Measurements from ENCODE around the gene PARP6. TPM values are rescaled to one million over a fixed set of nuclear protein-coding genes. Genes with fewer than 3 reads are reported as not detected.

Gene PARP6
- total and polyA plus RNA-seq, 4 donors: 33.7 to 73.9 (median 59.9) TPM

DNA sequence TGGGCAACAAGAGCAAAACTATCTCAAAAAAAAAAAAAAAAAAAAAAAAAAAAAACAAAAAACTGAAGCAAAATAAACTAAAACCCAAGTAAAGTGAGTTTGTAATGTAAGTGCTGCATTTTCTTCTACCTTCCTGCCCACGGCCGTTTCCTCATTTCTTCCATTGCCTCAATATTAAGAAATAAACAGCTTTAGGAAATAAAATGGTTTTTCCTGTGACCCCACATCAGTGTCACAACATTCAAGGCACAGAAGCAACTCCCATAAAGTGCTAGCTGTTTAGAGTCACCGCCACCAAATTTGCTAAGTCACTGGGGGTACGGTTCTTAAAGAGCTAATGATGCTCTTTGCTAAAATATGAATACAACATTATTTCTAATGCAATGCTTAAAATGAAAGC lies 44.6 kb downstream of the PARP6 start:
- Histone ChIP-seq H3K27ac (ENCODE audit: low read depth in 1 of 2, low read length in 1 of 2) (peak overlapping the region; percentile 43 to 86), H3K36me3 (ENCODE audit: control insufficient read depth in 4 of 4, insufficient read depth in 4 of 4, low read length in 4 of 4) (peaks cover 0 to 3% (median 1%) of the 10 kb centered on the region in 4 donors), H3K9ac (ENCODE audit: insufficient read depth in 1 of 2, low read length in 2 of 2) (no peak overlapping the region), H3K4me1 (ENCODE audit: control insufficient read depth in 5 of 5, insufficient read depth in 5 of 5, low read length in 5 of 5) (peaks cover 12 to 39% (median 21%) of the 10 kb centered on the region in 5 donors), H3K9me3 (ENCODE audit: control insufficient read depth in 4 of 4, insufficient read depth in 3 of 4, low read length in 3 of 4) (no peaks in the 10 kb centered on the region), H3K27me3 (ENCODE audit: control insufficient read depth in 3 of 3, insufficient read depth in 3 of 3, low read length in 2 of 3) (no peaks in the 10 kb centered on the region), H3K4me3 (no peak overlapping the region)
- WGBS, 2 donors: 32 to 63% methylated on average over 4 of the region's 4 CpGs
- DNase-seq: no peak
- no peak for ATAC-seq (ENCODE audit: insufficient read depth, low FRiP score)
- TF ChIP-seq, protein P1, sequence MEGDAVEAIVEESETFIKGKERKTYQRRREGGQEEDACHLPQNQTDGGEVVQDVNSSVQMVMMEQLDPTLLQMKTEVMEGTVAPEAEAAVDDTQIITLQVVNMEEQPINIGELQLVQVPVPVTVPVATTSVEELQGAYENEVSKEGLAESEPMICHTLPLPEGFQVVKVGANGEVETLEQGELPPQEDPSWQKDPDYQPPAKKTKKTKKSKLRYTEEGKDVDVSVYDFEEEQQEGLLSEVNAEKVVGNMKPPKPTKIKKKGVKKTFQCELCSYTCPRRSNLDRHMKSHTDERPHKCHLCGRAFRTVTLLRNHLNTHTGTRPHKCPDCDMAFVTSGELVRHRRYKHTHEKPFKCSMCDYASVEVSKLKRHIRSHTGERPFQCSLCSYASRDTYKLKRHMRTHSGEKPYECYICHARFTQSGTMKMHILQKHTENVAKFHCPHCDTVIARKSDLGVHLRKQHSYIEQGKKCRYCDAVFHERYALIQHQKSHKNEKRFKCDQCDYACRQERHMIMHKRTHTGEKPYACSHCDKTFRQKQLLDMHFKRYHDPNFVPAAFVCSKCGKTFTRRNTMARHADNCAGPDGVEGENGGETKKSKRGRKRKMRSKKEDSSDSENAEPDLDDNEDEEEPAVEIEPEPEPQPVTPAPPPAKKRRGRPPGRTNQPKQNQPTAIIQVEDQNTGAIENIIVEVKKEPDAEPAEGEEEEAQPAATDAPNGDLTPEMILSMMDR (IDR thresholded peaks at IDR 0.05; ENCODE audit: control extremely low read depth, extremely low read depth): no peak

DNA sequence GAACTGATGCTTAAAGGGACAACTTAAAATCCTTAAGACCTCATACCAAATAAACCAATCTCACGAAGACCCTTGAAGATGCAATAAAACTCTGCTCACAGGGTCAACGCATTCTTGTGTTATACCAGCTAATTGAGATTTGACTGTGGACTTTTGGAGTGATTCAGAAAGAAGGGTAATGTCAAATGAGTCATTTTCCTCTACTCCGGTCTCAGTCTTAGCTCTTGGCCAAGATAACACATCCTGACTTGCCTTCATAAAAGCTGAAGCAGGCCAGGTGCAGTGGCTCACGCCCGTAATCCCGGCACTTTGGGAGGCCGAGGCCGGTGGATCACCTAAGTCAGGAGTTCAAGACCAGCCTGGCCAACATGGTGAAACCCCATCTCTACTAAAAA lies 45.2 kb downstream of the PARP6 start:
- Histone ChIP-seq H3K9ac (ENCODE audit: insufficient read depth in 1 of 2, low read length in 2 of 2) (peak overlapping the region in 1 of 2 donors; percentile 2), H3K27me3 (ENCODE audit: control insufficient read depth in 3 of 3, insufficient read depth in 3 of 3, low read length in 2 of 3) (no peaks in the 10 kb centered on the region), H3K27ac (ENCODE audit: low read depth in 1 of 2, low read length in 1 of 2) (peak overlapping the region; percentile 47 to 86), H3K4me1 (ENCODE audit: control insufficient read depth in 5 of 5, insufficient read depth in 5 of 5, low read length in 5 of 5) (peaks cover 10 to 34% (median 18%) of the 10 kb centered on the region in 5 donors), H3K9me3 (ENCODE audit: control insufficient read depth in 4 of 4, insufficient read depth in 3 of 4, low read length in 3 of 4) (no peaks in the 10 kb centered on the region), H3K36me3 (ENCODE audit: control insufficient read depth in 4 of 4, insufficient read depth in 4 of 4, low read length in 4 of 4) (peaks cover 0 to 4% (median 2%) of the 10 kb centered on the region in 4 donors), H3K4me3 (no peak overlapping the region)
- TF ChIP-seq, protein P1 (IDR thresholded peaks at IDR 0.05; ENCODE audit: control extremely low read depth, extremely low read depth): no peak
- peak in 1 of 3 donors; percentile 8 for DNase-seq
- WGBS, 2 donors: 39 to 46% methylated on average over 8 of the region's 8 CpGs
- no peak for ATAC-seq (ENCODE audit: insufficient read depth, low FRiP score)

DNA sequence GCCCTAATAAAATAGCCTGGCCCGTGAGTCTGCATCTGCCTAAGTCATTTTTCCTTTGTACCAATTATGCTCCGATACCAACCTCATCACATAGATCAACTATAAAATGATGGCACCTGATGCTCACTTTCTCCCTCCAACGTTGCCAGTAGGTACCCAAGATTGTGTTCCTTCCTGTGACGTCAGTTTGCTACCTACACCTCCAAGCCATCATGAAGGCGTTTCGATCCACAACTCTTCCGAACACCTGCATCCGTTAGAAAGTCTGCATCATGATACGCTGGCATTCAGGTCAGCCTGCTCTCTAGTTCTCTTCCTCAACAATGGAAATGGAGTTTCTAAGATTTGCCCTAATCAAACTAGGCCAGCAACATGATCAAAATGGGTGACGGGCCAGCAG lies 49.1 kb downstream of the PARP6 start:
- peaks cover 8 to 19% (median 17%) of the 10 kb centered on the region in 5 donors for H3K4me1 ChIP-seq (ENCODE audit: control insufficient read depth in 5 of 5, insufficient read depth in 5 of 5, low read length in 5 of 5)
- H3K9me3 ChIP-seq (ENCODE audit: control insufficient read depth in 4 of 4, insufficient read depth in 3 of 4, low read length in 3 of 4): no peaks in the 10 kb centered on the region
- DNase-seq (no peak), ATAC-seq (ENCODE audit: insufficient read depth, low FRiP score) (no peak)
- WGBS, 2 donors: 90 to 91% methylated on average over 10 of the region's 10 CpGs
- no peak overlapping the region for H3K4me3 ChIP-seq
- H3K27me3 ChIP-seq (ENCODE audit: control insufficient read depth in 3 of 3, insufficient read depth in 3 of 3, low read length in 2 of 3): no peaks in the 10 kb centered on the region
- TF ChIP-seq, protein P1 (IDR thresholded peaks at IDR 0.05; ENCODE audit: control extremely low read depth, extremely low read depth): no peak
- H3K27ac ChIP-seq (ENCODE audit: low read depth in 1 of 2, low read length in 1 of 2): no peak overlapping the region
- H3K9ac ChIP-seq (ENCODE audit: insufficient read depth in 1 of 2, low read length in 2 of 2): no peak overlapping the region
- H3K36me3 ChIP-seq (ENCODE audit: control insufficient read depth in 4 of 4, insufficient read depth in 4 of 4, low read length in 4 of 4): peaks cover 8 to 25% (median 15%) of the 10 kb centered on the region in 4 donors

DNA sequence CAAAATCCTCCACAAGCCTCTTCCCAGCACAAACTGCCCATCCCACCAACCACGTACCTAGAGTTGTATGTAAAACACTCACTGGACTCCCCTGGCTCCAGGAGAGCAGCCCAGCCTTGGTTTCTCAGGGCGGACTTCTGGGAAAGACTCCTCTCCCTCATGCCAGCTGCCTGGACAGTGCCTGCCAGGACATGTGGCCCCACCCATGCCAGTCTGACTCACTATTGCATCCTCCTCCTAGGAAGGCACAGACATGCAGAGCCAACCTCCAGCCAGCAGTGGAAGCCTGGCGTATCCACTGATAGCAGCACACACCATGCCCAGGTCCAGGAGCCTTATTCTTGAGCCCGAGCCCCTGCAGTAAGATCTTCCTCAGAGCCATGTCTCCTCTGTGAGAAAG lies 50.0 kb downstream of the PARP6 start:
- no peak overlapping the region for H3K9ac ChIP-seq (ENCODE audit: insufficient read depth in 1 of 2, low read length in 2 of 2)
- peak overlapping the region in 1 of 2 donors; percentile 54 for H3K27ac ChIP-seq (ENCODE audit: low read depth in 1 of 2, low read length in 1 of 2)
- DNase-seq: no peak
- H3K9me3 ChIP-seq (ENCODE audit: control insufficient read depth in 4 of 4, insufficient read depth in 3 of 4, low read length in 3 of 4): no peaks in the 10 kb centered on the region
- H3K4me1 ChIP-seq (ENCODE audit: control insufficient read depth in 5 of 5, insufficient read depth in 5 of 5, low read length in 5 of 5): peaks cover 8 to 14% (median 12%) of the 10 kb centered on the region in 5 donors
- 86% methylated on average over 4 of the region's 4 CpGs for whole genome bisulfite sequencing, 2 donors
- TF ChIP-seq, protein P1 (IDR thresholded peaks at IDR 0.05; ENCODE audit: control extremely low read depth, extremely low read depth): no peak
- no peaks in the 10 kb centered on the region for H3K27me3 ChIP-seq (ENCODE audit: control insufficient read depth in 3 of 3, insufficient read depth in 3 of 3, low read length in 2 of 3)
- H3K36me3 ChIP-seq (ENCODE audit: control insufficient read depth in 4 of 4, insufficient read depth in 4 of 4, low read length in 4 of 4): peaks cover 12 to 34% (median 18%) of the 10 kb centered on the region in 4 donors
- ATAC-seq (ENCODE audit: insufficient read depth, low FRiP score): peak; percentile 36
- H3K4me3 ChIP-seq: no peak overlapping the region
